Duodenal mucosa (tissue), 2 donors: ENCODE results near the gene PTPRM.

Source experiments
- H3K27ac ChIP-seq: one replicate; pipeline ENCODE4 v1.7.0; 2013; ENCODE audit warnings: low read depth, low read length
- H3K27me3 ChIP-seq, 2 donors: one replicate each; pipeline ENCODE4 v1.7.0; 2013; ENCODE audit warnings: low read length in 2 of 2, control low read depth in 1 of 2; ENCODE audit not compliant: insufficient read depth in 2 of 2, control insufficient read depth in 1 of 2
- H3K36me3 ChIP-seq, 2 donors: one replicate each; pipeline ENCODE4 v1.7.0; 2013; ENCODE audit warnings: low read length in 2 of 2, control low read depth in 1 of 2; ENCODE audit not compliant: insufficient read depth in 2 of 2, control insufficient read depth in 1 of 2
- H3K4me1 ChIP-seq, 2 donors: one replicate each; pipeline ENCODE4 v1.7.0; 2013; ENCODE audit warnings: low read length in 2 of 2, control low read depth in 1 of 2; ENCODE audit not compliant: insufficient read depth in 2 of 2, control insufficient read depth in 1 of 2
- H3K4me3 ChIP-seq, 2 donors: one replicate each; pipeline ENCODE4 v1.7.0; 2013; ENCODE audit warnings: low read length in 2 of 2, low read depth in 1 of 2
- H3K9ac ChIP-seq, 2 donors: one replicate each; pipeline ENCODE4 v1.7.0; 2013; ENCODE audit warnings: low read length in 2 of 2, low read depth in 1 of 2
- H3K9me3 ChIP-seq, 2 donors: one replicate each; pipeline ENCODE4 v1.7.0; 2013; ENCODE audit warnings: low read length in 2 of 2, control low read depth in 1 of 2; ENCODE audit not compliant: control insufficient read depth in 1 of 2

Gene PTPRM

DNA sequence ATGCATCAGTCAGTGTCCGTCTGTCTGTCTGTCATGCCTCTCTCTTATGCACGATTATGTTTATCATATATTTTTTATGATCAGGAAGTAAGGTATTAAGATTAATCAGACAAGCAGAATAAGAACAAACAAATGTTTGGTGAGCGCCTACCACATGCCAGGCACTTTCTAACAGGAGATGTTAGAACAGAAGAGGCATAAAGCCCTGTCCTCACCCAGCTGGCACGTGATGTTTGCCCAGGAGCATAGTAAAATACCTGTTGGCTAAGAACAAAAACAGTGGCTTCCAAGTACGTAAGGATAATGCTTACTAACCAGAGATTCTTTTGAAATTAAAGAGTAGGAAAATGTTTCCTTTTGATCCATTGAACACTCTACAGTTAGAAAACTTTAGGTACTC, 661.9 kb downstream of the PTPRM start:
- H3K4me1 ChIP-seq = no peaks in the 10 kb centered on the region
- H3K36me3 ChIP-seq = no peaks in the 10 kb centered on the region
- H3K27me3 ChIP-seq = no peaks in the 10 kb centered on the region
- H3K9me3 ChIP-seq = peaks cover 0 to 3% of the 10 kb centered on the region in 2 donors
- no peak overlapping the region for H3K4me3 ChIP-seq
- H3K9ac ChIP-seq = no peak overlapping the region
- no peak overlapping the region for H3K27ac ChIP-seq

GRCh38 chr18:8229787-8230186, 662.7 kb downstream of the PTPRM start:
- Histone ChIP-seq H3K4me1 (no peaks in the 10 kb centered on the region), H3K36me3 (no peaks in the 10 kb centered on the region), H3K27ac (no peak overlapping the region), H3K27me3 (no peaks in the 10 kb centered on the region), H3K9me3 (peaks cover 0 to 3% of the 10 kb centered on the region in 2 donors), H3K4me3 (no peak overlapping the region), H3K9ac (no peak overlapping the region)

GRCh38 chr18:8231316-8231715, 664.2 kb downstream of the PTPRM start:
- Histone ChIP-seq H3K4me1 (no peaks in the 10 kb centered on the region), H3K4me3 (no peak overlapping the region), H3K9ac (no peak overlapping the region), H3K27ac (no peak overlapping the region), H3K9me3 (no peaks in the 10 kb centered on the region), H3K27me3 (no peaks in the 10 kb centered on the region), H3K36me3 (no peaks in the 10 kb centered on the region)

DNA sequence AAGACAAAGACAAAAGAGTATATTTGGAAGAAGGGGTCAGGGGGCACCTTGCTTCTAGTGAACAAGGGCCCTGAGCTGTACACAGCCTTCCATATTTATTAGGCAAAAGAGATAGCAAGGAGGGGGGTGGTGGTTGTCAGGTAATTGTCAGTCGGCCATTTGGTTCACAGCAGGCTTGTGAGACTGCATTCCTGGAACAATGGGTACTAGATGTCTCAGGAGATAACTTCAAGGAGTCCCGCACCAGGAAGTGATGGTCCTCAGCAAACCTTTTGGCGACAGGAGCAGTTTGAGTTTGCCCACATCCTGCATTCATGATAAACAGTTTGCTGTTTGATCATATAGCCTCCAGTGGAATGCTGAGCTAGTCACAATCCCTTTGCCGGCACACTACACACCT, 665.7 kb downstream of the PTPRM start:
- no peak overlapping the region for H3K27ac ChIP-seq
- H3K4me3 ChIP-seq = no peak overlapping the region
- H3K27me3 ChIP-seq = no peaks in the 10 kb centered on the region
- H3K9ac ChIP-seq = no peak overlapping the region
- H3K9me3 ChIP-seq = no peaks in the 10 kb centered on the region
- no peaks in the 10 kb centered on the region for H3K4me1 ChIP-seq
- H3K36me3 ChIP-seq = no peaks in the 10 kb centered on the region

- H3K27me3 ChIP-seq = no peaks in the 10 kb centered on the region
- no peak overlapping the region for H3K27ac ChIP-seq
Measured at GRCh38 chr18:8235894-8236293, 668.8 kb downstream of the PTPRM start.

DNA sequence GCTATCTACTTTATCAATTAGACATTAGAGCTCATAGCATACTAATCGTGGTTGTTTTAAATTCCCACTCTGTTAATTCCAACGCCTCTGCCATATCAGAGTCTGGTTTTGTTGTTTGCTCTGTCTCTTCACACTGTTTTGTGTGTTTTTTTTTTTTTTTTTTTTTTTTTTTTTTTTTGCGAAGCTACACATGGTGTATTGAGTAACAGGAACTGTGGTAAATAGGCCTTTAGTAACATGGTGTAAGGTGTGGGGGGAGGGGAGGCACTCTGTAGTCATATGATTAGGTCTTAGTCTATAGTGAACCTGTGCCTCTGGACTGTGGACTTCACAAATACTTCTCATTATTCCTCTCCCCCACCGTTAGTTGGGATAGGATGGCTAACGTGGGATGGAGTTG, 671.4 kb downstream of the PTPRM start:
- no peaks in the 10 kb centered on the region for H3K9me3 ChIP-seq
- no peaks in the 10 kb centered on the region for H3K4me1 ChIP-seq
- no peak overlapping the region for H3K27ac ChIP-seq
- no peaks in the 10 kb centered on the region for H3K27me3 ChIP-seq
- no peak overlapping the region for H3K9ac ChIP-seq
- no peak overlapping the region for H3K4me3 ChIP-seq
- H3K36me3 ChIP-seq = no peaks in the 10 kb centered on the region

More at GRCh38 chr18:8235894-8236293, 668.8 kb downstream of the PTPRM start:
- no peaks in the 10 kb centered on the region for H3K9me3 ChIP-seq
- no peak overlapping the region for H3K4me3 ChIP-seq
- H3K9ac ChIP-seq = no peak overlapping the region
- no peaks in the 10 kb centered on the region for H3K4me1 ChIP-seq
- no peaks in the 10 kb centered on the region for H3K36me3 ChIP-seq

DNA sequence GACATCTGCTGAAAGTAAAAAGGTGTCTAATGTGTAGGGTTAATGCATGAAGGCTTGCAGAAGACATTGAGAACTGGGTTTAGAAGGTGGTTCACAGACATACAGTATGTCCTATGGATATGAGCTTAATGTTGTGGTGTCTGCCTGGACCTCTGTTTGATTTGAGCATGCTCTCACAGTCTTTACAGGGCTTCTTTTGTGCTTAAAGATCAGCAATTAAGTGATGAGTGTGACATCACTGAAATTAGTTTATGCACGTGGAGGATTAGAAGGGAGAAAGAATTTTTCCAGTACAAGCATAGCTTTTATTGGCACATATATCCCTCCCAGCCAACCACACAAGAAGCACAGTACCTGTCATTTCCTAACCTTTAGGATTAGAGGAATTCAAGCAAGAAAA, 674.6 kb downstream of the PTPRM start:
- H3K36me3 ChIP-seq = no peaks in the 10 kb centered on the region
- no peak overlapping the region for H3K27ac ChIP-seq
- H3K9me3 ChIP-seq = no peaks in the 10 kb centered on the region
- no peaks in the 10 kb centered on the region for H3K27me3 ChIP-seq
- H3K9ac ChIP-seq = no peak overlapping the region
- H3K4me1 ChIP-seq = no peaks in the 10 kb centered on the region
- no peak overlapping the region for H3K4me3 ChIP-seq

- Histone ChIP-seq H3K36me3 (no peaks in the 10 kb centered on the region), H3K9me3 (no peaks in the 10 kb centered on the region), H3K9ac (no peak overlapping the region), H3K4me1 (no peaks in the 10 kb centered on the region), H3K27me3 (no peaks in the 10 kb centered on the region), H3K4me3 (no peak overlapping the region), H3K27ac (no peak overlapping the region)
Measured at GRCh38 chr18:8242151-8242696, 675.1 kb downstream of the PTPRM start.

DNA sequence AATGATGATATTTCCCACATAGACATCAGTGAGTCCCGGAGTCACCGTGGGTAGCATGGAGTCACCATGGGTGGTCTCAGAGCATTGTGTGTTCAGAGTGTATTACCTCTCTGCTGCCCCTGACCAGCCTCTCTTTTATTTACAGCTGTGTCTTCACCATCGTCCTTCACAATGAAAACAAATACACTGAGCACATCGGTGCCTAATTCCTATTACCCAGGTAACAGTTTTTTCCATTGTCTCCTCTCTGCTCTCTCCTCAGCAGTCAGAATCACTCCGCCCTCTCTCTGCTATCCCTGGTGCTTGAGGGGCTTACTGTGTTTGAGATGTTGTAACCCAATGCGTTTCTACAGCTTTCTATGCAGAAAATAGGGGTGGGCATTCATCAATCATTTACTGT, 680.6 kb downstream of the PTPRM start:
- no peaks in the 10 kb centered on the region for H3K36me3 ChIP-seq
- no peak overlapping the region for H3K4me3 ChIP-seq
- H3K9me3 ChIP-seq = no peaks in the 10 kb centered on the region
- H3K9ac ChIP-seq = no peak overlapping the region
- H3K4me1 ChIP-seq = no peaks in the 10 kb centered on the region
- H3K27ac ChIP-seq = no peak overlapping the region
- H3K27me3 ChIP-seq = no peaks in the 10 kb centered on the region

- H3K27me3 ChIP-seq = no peaks in the 10 kb centered on the region
- H3K9ac ChIP-seq = no peak overlapping the region
- H3K4me3 ChIP-seq = no peak overlapping the region
- no peaks in the 10 kb centered on the region for H3K9me3 ChIP-seq
- H3K4me1 ChIP-seq = no peaks in the 10 kb centered on the region
- no peak overlapping the region for H3K27ac ChIP-seq
- no peaks in the 10 kb centered on the region for H3K36me3 ChIP-seq
Measured at GRCh38 chr18:8248576-8248975, 681.5 kb downstream of the PTPRM start.

- Histone ChIP-seq H3K36me3 (no peaks in the 10 kb centered on the region), H3K4me3 (no peak overlapping the region), H3K27me3 (no peaks in the 10 kb centered on the region), H3K9ac (no peak overlapping the region), H3K9me3 (no peaks in the 10 kb centered on the region), H3K4me1 (no peaks in the 10 kb centered on the region), H3K27ac (no peak overlapping the region)
Measured at GRCh38 chr18:8249811-8250210, 682.7 kb downstream of the PTPRM start.
